Type B pancreatic cell (in vitro differentiated cells): ENCODE measurements around the gene DHX40. TPM values are rescaled to one million over a fixed set of nuclear protein-coding genes. Genes with fewer than 3 reads are reported as not detected.

Experiments used
- DNase-seq: peaks from one replicate; pipeline ENCODE4 v3.0.0; 2021; ENCODE audit warnings: mixed read lengths; ENCODE audit not compliant: unreplicated experiment; ENCODE audit errors: extremely low spot score
- H3K27ac Mint-ChIP-seq: 2 replicates; pipeline ENCODE4 v1.8.0; 2021; ENCODE audit warnings: mild to moderate bottlenecking, mixed read lengths
- H3K27me3 Mint-ChIP-seq: 2 replicates; pipeline ENCODE4 v1.8.0; 2021; ENCODE audit warnings: mixed read lengths
- H3K36me3 Mint-ChIP-seq: 2 replicates; pipeline ENCODE4 v1.8.0; 2021; ENCODE audit warnings: mixed read lengths
- H3K4me1 Mint-ChIP-seq: one replicate; pipeline ENCODE4 v1.8.0; 2021; ENCODE audit warnings: mixed read lengths; ENCODE audit not compliant: unreplicated experiment
- H3K4me3 Mint-ChIP-seq: 2 replicates; pipeline ENCODE4 v1.8.0; 2021; ENCODE audit warnings: mild to moderate bottlenecking, mixed read lengths
- H3K9me3 Mint-ChIP-seq: 2 replicates; pipeline ENCODE4 v1.8.0; 2021; ENCODE audit warnings: mixed read lengths
- total RNA-seq: library from RNA; stranded (reverse); gene quantifications from 2 replicates; pipeline ENCODE4 v1.2.1, GENCODE V29; 2021; ENCODE audit warnings: low replicate concordance
- TF ChIP-seq, protein P1 (sequence below): fragments of 200-600 bp; sonication (generic); conservative IDR thresholded peaks from 2 replicates; pipeline ENCODE4 v1.5.0; 2021; ENCODE audit warnings: antibody characterized with exemption, mild to moderate bottlenecking

The DHX40 gene
- total RNA-seq, 1 donor from 2014 or later: 50.4 TPM

GRCh38 chr17:59611503-59611902 lies 46.1 kb downstream of the DHX40 start:
- H3K4me3 Mint-ChIP-seq: no peak overlapping the region
- no peak overlapping the region for H3K27ac Mint-ChIP-seq

GRCh38 chr17:59616253-59616920 lies 51.0 kb downstream of the DHX40 start:
- DNase-seq: no peak
- Mint-ChIP-seq H3K4me3 (peak overlapping the region; percentile 26), H3K27ac (peak overlapping the region; percentile 100), H3K27me3 (no peaks in the 10 kb centered on the region), H3K9me3 (no peaks in the 10 kb centered on the region), H3K4me1 (peaks cover 21% of the 10 kb centered on the region), H3K36me3 (peaks cover 3% of the 10 kb centered on the region)
- TF ChIP-seq, protein P1, sequence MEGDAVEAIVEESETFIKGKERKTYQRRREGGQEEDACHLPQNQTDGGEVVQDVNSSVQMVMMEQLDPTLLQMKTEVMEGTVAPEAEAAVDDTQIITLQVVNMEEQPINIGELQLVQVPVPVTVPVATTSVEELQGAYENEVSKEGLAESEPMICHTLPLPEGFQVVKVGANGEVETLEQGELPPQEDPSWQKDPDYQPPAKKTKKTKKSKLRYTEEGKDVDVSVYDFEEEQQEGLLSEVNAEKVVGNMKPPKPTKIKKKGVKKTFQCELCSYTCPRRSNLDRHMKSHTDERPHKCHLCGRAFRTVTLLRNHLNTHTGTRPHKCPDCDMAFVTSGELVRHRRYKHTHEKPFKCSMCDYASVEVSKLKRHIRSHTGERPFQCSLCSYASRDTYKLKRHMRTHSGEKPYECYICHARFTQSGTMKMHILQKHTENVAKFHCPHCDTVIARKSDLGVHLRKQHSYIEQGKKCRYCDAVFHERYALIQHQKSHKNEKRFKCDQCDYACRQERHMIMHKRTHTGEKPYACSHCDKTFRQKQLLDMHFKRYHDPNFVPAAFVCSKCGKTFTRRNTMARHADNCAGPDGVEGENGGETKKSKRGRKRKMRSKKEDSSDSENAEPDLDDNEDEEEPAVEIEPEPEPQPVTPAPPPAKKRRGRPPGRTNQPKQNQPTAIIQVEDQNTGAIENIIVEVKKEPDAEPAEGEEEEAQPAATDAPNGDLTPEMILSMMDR: no peak

More at GRCh38 chr17:59611503-59611902, 46.1 kb downstream of the DHX40 start:
- Mint-ChIP-seq H3K4me1 (peaks cover 2% of the 10 kb centered on the region), H3K36me3 (peaks cover 21% of the 10 kb centered on the region), H3K27me3 (no peaks in the 10 kb centered on the region), H3K9me3 (no peaks in the 10 kb centered on the region)
- no peak for DNase-seq
- TF ChIP-seq, protein P1: no peak

- Mint-ChIP-seq H3K9me3 (no peaks in the 10 kb centered on the region), H3K4me3 (peak overlapping the region; percentile 95), H3K27ac (peak overlapping the region; percentile 100), H3K36me3 (peaks cover 3% of the 10 kb centered on the region), H3K27me3 (no peaks in the 10 kb centered on the region), H3K4me1 (peaks cover 26% of the 10 kb centered on the region)
- TF ChIP-seq, protein P1: no peak
- DNase-seq: no peak
Measured at GRCh38 chr17:59617156-59617732, 51.8 kb downstream of the DHX40 start.

GRCh38 chr17:59619035-59619297 lies 53.6 kb downstream of the DHX40 start:
- peak overlapping the region; percentile 100 for H3K27ac Mint-ChIP-seq
- peaks cover 8% of the 10 kb centered on the region for H3K36me3 Mint-ChIP-seq
- H3K4me1 Mint-ChIP-seq: peaks cover 36% of the 10 kb centered on the region
- H3K4me3 Mint-ChIP-seq: peak overlapping the region; percentile 95
- H3K9me3 Mint-ChIP-seq: no peaks in the 10 kb centered on the region
- no peak for DNase-seq
- TF ChIP-seq, protein P1: no peak
- H3K27me3 Mint-ChIP-seq: no peaks in the 10 kb centered on the region

DNA sequence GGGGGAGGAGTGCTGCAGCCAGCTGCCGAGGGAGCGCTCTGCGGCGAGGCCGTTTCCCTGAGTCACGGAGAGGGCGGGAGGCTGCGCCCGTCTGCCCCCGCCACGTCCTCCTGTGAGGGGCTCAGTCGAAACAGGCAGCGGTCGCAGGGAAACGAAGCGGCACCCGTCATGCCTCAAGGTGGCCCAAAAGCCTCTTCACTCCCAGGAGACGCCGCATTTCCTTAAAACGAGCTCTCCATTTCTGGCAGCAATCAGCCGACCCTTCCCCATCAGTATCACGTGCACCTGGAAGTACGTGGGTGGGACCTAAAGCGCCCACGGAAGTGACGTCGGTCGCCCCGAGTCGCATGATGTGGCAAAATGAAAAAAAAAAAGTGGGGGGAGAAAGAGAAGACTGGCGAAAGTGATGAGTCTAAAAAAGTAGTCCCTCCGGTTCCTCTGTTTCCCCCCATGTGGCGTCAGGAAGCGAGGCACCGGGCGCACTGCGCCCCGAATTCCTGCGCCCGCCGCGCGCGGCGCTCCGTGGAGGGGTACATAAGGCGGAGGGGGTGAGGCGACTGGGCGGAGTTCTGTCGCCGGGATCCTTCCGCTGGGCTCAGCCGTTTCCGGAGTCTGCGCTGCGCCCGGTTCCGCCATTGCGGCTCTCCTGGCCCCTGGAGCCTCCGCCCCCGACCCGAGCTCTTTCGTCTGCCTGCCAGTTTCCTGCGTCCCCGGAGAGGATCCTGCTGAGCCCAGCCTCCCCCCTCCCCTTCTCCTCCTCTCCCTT lies 54.1 kb downstream of the DHX40 start, which contains the start of gene CLTC:
TSS of gene CLTC (plus strand) at position 598 of the 766 bp plus-strand sequence. CDS start 237 bp downstream, outside the sequence.
- H3K36me3 Mint-ChIP-seq: peaks cover 8% of the 10 kb centered on the region
- H3K27me3 Mint-ChIP-seq: no peaks in the 10 kb centered on the region
- no peaks in the 10 kb centered on the region for H3K9me3 Mint-ChIP-seq
- H3K27ac Mint-ChIP-seq: peak within 1 kb of the TSS; percentile 100
- peak within 1 kb of the TSS; percentile 95 for H3K4me3 Mint-ChIP-seq
- DNase-seq: peak; percentile 92
- TF ChIP-seq, protein P1: no peak
- peaks cover 37% of the 10 kb centered on the region for H3K4me1 Mint-ChIP-seq
